Measurements from ENCODE around the gene DTWD1.

DNA sequence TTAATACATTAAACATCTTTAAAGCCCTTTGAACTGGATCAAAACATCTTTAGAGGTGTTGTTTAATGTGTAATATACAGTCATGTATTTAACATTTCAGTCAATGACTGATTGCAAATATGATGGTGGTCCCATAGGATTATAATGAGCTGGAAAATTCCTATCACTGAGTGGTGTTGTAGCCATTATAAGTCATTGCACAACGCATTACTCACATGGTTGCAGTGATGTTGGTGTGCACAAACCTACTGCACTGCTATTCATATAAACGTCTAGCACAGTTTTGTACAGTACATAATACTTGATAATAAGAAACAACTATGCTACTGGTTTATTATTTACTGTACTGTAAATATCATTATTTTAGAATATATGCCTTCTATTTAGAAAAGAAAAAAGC is 75.6 kb downstream of the DTWD1 start:
- no peak for TF ChIP-seq SP1 (IDR thresholded peaks at IDR 0.05)
- TF ChIP-seq SUZ12 (IDR thresholded peaks at IDR 0.05): no peak
- TF ChIP-seq ZNF384 (IDR thresholded peaks at IDR 0.05): no peak
- TF ChIP-seq FOXA1 (IDR thresholded peaks at IDR 0.05): no peak
- TF ChIP-seq LEF1 (IDR thresholded peaks at IDR 0.05; ENCODE audit: borderline replicate concordance): no peak
- TF ChIP-seq FOXK2 (IDR thresholded peaks at IDR 0.05): no peak
- TF ChIP-seq ARNT (IDR thresholded peaks at IDR 0.05): no peak
- TF ChIP-seq FOXM1 (IDR thresholded peaks at IDR 0.05; ENCODE audit: borderline replicate concordance): no peak
- TF ChIP-seq BHLHE40 (IDR thresholded peaks at IDR 0.05; ENCODE audit: borderline replicate concordance): no peak
- no peak for TF ChIP-seq NFRKB (IDR thresholded peaks at IDR 0.05)
- TF ChIP-seq HDGF (IDR thresholded peaks at IDR 0.05; ENCODE audit: borderline replicate concordance): no peak
